ENCODE results near the gene KCNK1. TPM values are rescaled to one million over a fixed set of nuclear protein-coding genes. Genes with fewer than 3 reads are reported as not detected.

The KCNK1 gene
- total and polyA plus RNA-seq, 2 experiments from 2014 or later = 1.8 to 8.5 TPM

DNA sequence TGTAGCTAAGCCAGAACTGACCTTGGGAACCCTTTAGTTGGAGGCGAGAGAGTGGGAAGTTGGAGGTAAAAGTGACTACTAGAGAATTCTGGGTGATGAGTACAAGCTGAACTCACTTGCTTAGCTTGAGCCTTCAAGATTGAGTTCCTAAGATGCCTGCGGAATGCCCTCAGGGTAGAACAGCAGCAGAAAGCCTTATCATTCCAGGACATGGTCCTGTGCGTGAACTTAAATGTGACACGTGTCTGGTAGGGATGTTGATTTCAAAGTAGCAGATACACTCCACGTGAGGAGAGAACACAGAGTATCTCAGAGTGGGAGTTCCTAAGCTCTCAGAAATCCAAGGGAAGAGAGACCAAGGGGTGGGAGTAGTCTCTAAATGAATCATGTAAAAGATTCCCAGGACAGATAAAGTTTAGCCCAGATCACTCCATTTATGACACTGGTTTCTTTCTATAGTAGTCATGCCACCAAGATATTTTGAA is 60.1 kb downstream of the KCNK1 start:
- Histone ChIP-seq H3K27ac (no peak overlapping the region), H3K36me3 (no peaks in the 10 kb centered on the region), H3K4me3 (no peak overlapping the region), H3K4me1 (ENCODE audit: low read depth) (no peaks in the 10 kb centered on the region), H3K27me3 (no peaks in the 10 kb centered on the region), H3K9me3 (ENCODE audit: low read depth) (no peaks in the 10 kb centered on the region)
- no peak for DNase-seq (ENCODE audit: low read depth in 1 of 2, low spot score in 1 of 2)
- TF ChIP-seq, protein P1, sequence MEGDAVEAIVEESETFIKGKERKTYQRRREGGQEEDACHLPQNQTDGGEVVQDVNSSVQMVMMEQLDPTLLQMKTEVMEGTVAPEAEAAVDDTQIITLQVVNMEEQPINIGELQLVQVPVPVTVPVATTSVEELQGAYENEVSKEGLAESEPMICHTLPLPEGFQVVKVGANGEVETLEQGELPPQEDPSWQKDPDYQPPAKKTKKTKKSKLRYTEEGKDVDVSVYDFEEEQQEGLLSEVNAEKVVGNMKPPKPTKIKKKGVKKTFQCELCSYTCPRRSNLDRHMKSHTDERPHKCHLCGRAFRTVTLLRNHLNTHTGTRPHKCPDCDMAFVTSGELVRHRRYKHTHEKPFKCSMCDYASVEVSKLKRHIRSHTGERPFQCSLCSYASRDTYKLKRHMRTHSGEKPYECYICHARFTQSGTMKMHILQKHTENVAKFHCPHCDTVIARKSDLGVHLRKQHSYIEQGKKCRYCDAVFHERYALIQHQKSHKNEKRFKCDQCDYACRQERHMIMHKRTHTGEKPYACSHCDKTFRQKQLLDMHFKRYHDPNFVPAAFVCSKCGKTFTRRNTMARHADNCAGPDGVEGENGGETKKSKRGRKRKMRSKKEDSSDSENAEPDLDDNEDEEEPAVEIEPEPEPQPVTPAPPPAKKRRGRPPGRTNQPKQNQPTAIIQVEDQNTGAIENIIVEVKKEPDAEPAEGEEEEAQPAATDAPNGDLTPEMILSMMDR (IDR thresholded peaks at IDR 0.05; ENCODE audit: low read depth, low read length) = no peak

DNA sequence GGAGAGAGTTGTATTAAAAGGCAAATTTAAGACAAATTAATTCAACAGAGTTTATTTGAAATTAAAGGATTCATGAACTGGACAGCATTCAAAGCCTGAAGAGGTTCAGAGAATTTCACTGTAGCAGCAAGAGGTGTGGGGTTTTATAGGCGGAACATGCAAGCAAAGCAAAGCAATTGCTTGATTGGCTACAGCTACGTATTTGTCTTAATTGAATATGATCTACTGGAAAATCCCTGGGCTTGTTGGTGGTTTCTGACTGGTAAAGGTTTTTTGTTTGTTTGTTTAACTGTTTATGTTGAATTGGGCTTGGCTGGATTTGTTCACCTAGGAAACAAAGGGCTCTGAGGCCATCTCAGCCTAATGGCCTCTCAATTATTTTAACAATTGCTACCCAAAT is 61.5 kb downstream of the KCNK1 start:
- DNase-seq (ENCODE audit: low read depth in 1 of 2, low spot score in 1 of 2) = no peak
- no peaks in the 10 kb centered on the region for H3K27me3 ChIP-seq
- H3K27ac ChIP-seq = no peak overlapping the region
- TF ChIP-seq, protein P1 (IDR thresholded peaks at IDR 0.05; ENCODE audit: low read depth, low read length) = no peak
- H3K36me3 ChIP-seq = no peaks in the 10 kb centered on the region
- no peaks in the 10 kb centered on the region for H3K4me1 ChIP-seq (ENCODE audit: low read depth)
- H3K4me3 ChIP-seq = no peak overlapping the region
- no peaks in the 10 kb centered on the region for H3K9me3 ChIP-seq (ENCODE audit: low read depth)

DNA sequence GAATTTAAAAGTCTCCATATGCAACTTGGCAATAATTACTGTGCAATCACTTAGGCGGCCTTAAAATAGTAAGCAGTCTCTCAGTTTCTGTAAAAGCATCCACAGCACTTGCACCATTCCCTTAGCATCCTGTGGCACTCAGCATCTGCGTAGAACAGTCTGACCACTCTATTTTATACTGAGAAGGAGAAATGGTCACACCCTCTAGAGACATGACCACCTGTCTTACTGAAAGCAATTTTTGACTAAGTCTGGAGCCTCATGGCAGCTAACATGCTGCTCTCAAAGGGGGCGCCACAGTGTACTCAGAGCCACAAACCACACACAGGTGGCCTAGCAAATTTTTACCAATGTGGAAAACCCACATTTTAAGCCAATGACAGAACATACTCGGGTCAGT is 62.0 kb downstream of the KCNK1 start:
- H3K4me3 ChIP-seq = no peak overlapping the region
- TF ChIP-seq, protein P1 (IDR thresholded peaks at IDR 0.05; ENCODE audit: low read depth, low read length) = no peak

DNA sequence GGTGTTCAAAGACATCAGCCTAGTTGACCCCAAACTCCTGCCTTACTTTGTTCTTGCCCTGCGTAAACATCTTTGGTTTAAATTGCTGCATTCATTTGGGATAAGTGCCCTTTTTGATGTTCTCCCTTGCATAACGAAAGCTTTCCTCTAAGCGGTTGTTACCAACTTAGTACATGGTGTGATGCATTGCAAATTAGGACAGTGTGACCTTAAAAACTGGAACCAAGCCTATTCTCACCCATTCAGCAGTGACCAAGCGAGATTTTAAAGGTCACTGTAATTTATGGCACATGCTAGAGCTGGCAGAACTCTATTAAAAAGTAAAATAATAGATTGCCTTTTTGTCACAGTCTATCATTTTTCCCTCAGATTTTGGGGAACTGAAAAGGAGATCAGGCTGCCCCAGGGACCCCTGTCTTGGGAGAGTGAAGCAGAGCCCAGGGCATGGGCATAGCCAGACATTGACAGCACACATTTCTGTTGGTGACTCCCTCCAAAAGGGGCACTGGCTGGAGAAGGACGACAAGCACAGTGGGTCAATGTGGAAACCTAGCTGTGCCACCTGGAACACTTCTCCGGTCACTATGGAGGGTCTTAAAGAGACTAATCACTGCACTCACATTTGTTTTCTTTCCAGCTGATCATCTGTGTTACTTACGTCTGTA is 63.9 kb downstream of the KCNK1 start:
- H3K27me3 ChIP-seq = no peaks in the 10 kb centered on the region
- no peak overlapping the region for H3K27ac ChIP-seq
- TF ChIP-seq, protein P1 (IDR thresholded peaks at IDR 0.05; ENCODE audit: low read depth, low read length) = no peak
- no peaks in the 10 kb centered on the region for H3K36me3 ChIP-seq
- H3K4me1 ChIP-seq (ENCODE audit: low read depth) = no peaks in the 10 kb centered on the region
- no peak for DNase-seq (ENCODE audit: low read depth in 1 of 2, low spot score in 1 of 2)
- H3K9me3 ChIP-seq (ENCODE audit: low read depth) = no peaks in the 10 kb centered on the region
- no peak overlapping the region for H3K4me3 ChIP-seq

More for the DNA sequence above, 62.0 kb downstream of the KCNK1 start:
- H3K36me3 ChIP-seq = no peaks in the 10 kb centered on the region
- no peaks in the 10 kb centered on the region for H3K4me1 ChIP-seq (ENCODE audit: low read depth)
- DNase-seq (ENCODE audit: low read depth in 1 of 2, low spot score in 1 of 2) = no peak
- no peak overlapping the region for H3K27ac ChIP-seq
- no peaks in the 10 kb centered on the region for H3K9me3 ChIP-seq (ENCODE audit: low read depth)
- H3K27me3 ChIP-seq = no peaks in the 10 kb centered on the region

DNA sequence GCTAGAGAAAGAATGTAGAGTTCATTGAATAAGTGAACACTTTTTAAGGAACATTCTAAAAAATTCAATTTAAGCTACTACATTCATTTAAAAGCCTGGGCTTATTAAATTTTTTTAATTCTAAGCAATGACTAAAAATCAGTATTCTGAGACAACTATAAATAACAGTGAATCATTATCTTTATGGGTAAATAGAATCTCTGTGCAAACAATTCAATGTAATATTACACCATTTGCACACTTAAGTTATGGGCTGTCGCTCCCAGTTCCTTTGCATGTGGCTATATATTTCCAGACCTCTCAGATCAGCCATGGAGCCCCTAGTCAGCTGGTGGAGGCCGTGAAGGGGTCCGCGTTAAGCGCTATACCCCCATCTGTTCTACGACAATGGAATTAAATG is 65.1 kb downstream of the KCNK1 start:
- TF ChIP-seq, protein P1 (IDR thresholded peaks at IDR 0.05; ENCODE audit: low read depth, low read length) = no peak
- Histone ChIP-seq H3K27me3 (no peaks in the 10 kb centered on the region), H3K4me3 (no peak overlapping the region), H3K9me3 (ENCODE audit: low read depth) (no peaks in the 10 kb centered on the region), H3K27ac (no peak overlapping the region), H3K36me3 (no peaks in the 10 kb centered on the region), H3K4me1 (ENCODE audit: low read depth) (no peaks in the 10 kb centered on the region)
- DNase-seq (ENCODE audit: low read depth in 1 of 2, low spot score in 1 of 2) = no peak

Data from cardiac muscle cell (in vitro differentiated cells and primary cell).